ENCODE measurements around the gene VEGFA.

VEGFA gene

GRCh38 chr6:43788301-43788700, 18.3 kb downstream of the VEGFA start:
- no peak for DNase-seq

DNA sequence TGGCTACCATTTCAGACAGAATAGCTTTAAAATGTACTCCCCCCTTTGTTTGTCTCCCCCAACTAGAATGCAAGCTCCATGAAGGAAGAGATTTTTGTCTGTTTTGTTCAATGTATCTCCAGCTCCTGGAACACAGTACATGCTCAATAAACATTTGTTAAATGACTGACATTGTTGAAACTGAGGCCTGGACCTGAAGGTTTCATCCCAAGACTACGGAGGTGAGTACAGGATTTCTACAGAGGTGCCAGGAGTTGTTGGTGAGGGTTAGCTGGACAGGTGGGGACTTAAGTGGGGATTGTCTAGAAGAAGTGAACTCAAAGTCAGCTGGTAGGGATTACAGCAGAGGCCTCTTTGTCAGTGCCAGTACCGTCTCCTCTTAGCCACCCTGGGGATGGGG, 19.4 kb downstream of the VEGFA start:
- no peak for DNase-seq

- DNase-seq: no peak
These were observed 20.0 kb downstream of the VEGFA start for GRCh38 chr6:43790031-43790430.

DNA sequence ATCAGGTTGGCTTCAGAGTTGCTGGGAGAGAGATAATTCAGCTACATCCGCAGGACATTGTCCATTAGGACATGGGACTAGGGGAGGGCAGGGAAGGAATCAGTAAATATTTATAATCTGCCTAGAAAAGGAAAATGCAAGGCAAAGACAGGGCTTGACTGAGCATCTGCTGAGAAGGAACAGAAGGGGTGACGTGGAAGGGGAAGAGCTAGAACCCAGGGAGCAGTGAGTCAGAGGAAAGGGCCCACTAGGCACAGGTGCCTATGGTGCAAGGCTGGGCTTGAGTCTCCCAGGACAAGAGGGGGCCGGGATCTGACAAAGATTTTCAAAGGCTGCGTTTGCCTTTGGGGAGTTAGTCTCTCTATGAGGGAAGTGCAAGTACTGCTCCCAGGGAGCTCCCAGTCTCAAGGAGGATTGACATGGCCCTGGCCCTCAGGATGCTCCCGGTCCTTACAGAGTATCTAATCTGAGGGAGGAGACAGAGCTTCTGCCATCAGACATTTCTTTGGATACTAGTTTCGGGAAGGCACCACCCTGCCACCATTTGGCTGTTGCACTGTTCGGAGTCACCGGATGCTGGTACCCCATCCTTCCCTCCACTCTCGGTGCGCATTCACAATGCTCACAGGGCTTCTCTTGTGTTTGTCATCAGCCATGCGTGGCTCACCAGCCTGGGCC, 21.9 kb downstream of the VEGFA start:
- no peak for DNase-seq

GRCh38 chr6:43793154-43793874, 23.3 kb downstream of the VEGFA start:
- DNase-seq: no peak

- no peak for DNase-seq
These were observed 23.8 kb downstream of the VEGFA start for GRCh38 chr6:43793875-43794242.

- no peak for DNase-seq
These were observed 25.4 kb downstream of the VEGFA start for GRCh38 chr6:43795421-43795820.

DNA sequence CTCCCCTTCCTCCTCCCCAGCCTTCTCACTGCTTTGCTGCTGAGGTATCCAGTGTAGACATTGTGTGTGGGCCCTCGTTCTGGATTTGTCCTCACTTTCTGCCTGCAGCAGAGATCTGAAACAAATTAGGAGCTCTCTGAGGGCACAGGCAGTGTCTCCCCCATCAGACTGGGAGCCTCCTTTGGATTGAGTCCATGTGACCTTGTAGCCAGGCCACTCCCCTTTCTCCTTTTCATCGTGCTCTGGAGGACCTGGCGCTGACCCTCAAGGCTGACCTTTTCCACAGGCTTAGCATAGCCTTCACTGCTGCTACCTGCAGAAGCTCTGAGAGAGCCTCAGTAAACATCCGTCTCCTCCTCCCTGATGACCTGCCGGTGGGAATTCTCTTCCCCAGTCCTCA, 26.2 kb downstream of the VEGFA start:
- no peak for DNase-seq

GRCh38 chr6:43796903-43797890, 27.2 kb downstream of the VEGFA start:
- no peak for DNase-seq

- DNase-seq: no peak
These were observed 27.9 kb downstream of the VEGFA start for GRCh38 chr6:43797919-43798318.

DNA sequence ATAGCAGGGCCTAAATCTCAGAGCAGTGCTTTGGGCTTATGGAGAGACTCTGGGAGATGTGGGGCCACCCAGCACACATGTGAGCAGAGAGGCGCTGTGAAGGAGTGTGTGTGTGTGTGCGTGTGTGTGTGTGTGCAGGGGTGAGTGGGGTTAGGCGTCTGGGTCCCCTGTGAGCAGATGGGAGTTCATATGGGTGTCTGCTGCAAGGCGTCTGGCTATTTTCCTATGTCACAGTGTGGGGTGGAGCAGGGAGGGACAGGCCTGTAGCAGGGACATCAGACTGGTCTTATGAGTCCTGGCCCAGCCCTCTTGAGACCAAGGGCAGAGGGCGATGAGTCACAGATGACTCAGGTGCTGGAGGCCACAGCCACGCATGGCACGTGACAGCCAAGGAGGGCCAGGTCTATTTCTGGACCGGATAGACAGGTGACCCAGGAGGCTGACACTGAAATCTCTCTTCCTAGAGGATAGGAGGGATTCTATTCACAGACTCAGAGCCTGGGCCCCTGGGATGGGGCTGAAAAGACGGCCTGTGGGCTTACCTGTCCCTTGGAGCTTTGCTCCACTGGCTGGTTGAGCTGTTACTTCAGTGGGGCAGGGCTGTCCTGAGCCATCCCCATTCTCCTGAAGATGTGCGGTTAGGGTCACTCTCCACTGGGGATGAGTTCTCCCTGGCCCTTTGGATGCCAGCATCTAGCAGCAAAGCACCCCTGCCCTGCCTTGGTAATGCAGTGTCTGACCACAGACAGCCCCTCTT, 28.9 kb downstream of the VEGFA start:
- DNase-seq: no peak

DNA sequence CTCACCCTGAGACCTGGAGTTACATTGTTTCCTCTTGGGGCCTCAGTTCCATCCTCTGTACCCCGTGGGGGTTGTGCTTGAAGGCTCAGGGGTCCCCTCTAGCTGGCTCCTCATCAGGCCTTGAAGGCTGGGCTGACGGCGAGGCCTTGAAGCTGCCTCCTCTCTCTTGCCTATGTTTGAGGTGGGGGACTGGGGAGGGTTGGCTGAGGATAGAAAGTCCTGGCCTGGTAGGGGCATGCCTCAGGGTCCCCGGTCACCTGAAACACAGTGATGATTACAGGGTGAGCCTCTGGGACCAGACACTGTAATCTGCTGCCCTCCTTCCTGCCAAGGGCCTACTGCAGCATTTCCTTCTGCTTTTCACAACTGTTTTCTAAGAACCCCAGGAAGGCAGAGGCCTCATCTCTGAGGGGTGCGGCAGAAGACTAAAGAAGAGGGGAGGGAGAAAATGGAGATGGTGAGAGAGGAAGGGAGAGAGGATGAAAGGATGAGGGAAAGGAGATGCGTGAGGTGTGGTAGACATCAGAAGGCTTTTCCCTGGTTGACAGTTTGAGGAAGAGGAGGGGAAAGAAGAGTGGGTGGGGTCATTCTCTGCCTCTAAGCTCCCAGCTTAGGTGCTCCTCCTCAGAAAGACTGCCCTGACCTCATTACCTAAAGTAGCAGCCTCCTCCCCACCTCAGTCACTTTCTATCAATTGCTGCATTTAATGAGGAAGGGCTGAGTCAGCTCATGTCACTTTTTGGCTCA, 29.7 kb downstream of the VEGFA start:
- DNase-seq: no peak

GRCh38 chr6:43800298-43800623, 30.2 kb downstream of the VEGFA start:
- DNase-seq: no peak

GRCh38 chr6:43800746-43801494, 30.9 kb downstream of the VEGFA start:
- DNase-seq: no peak

DNA sequence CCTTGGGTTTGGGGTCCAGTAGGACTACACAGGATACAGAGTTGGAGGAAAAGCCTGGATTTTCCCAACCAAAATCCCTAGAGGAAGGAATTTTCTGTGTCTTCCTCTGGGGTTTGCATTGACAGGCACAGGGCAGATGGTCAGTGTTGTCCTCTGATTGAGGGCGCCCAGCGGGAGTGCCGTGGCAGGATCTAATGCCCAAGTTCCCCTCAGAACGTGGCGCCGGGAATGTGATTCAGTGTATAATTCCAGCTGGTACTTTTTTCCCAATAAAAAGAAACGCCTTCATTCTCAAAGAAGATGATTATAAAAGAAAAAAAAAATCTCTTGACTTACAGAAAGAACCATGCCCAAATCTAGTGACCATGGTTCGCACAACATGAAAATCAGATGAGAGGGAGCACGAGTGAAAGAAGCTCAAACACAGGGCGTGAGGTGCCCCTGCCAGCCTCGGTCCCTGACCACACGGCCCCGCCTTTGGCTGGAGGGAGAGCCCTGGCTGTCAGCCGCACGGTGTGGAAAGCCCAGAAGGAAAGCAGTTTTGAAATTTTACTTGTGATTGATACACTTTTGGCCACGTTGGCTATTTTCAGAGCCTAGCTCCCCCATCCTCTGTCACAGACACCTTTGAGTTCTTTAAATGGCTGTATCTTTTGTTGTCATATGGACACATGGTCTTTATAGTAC, 31.6 kb downstream of the VEGFA start:
- no peak for DNase-seq

GRCh38 chr6:43803055-43803782, 33.2 kb downstream of the VEGFA start:
- no peak for DNase-seq

GRCh38 chr6:43803783-43804549, 34.0 kb downstream of the VEGFA start:
- DNase-seq: no peak

GRCh38 chr6:43804550-43805223, 34.7 kb downstream of the VEGFA start:
- DNase-seq: no peak

GRCh38 chr6:43805699-43806042, 35.7 kb downstream of the VEGFA start:
- DNase-seq: no peak

Data from activated CD4-positive, alpha-beta T cell treated with anti-CD3 and anti-CD28 coated beads, Interleukin-2, amount 50 U/mL, for 1 hour (primary cell).